Cardiac fibroblast (primary cell): ENCODE data around the gene TMPRSS9.
A peak's percentile ranks its signal among the peaks of the same experiment; 100 is the strongest.
"Not testable (repeated sequence)": the region's sequence is repeated elsewhere in the genome, so short reads cannot be mapped to it uniquely, and the experiment has no call there.

Experiments
- DNase-seq, 2 donors: peaks; one replicate each; pipeline versions ENCODE4 v3.0.0 to v3.0.0-alpha.2; 2010; ENCODE audit warnings: low read depth in 2 of 2
- H3K4me3 ChIP-seq, 2 donors: replicated peaks in 1 of 2; 1 replicate in 1 of 2; 2 replicates in 1 of 2; pipeline ENCODE4 v1.5.1; 2011; ENCODE audit warnings: low read depth in 2 of 2, low read length in 2 of 2, mild to moderate bottlenecking in 2 of 2, moderate library complexity in 1 of 2
- TF ChIP-seq, protein P1 (sequence below): IDR thresholded peaks from one replicate; pipeline ENCODE4 v1.5.1; 2011; ENCODE audit warnings: low read depth, mild to moderate bottlenecking, low read length, inconsistent platforms

TMPRSS9 gene

DNA sequence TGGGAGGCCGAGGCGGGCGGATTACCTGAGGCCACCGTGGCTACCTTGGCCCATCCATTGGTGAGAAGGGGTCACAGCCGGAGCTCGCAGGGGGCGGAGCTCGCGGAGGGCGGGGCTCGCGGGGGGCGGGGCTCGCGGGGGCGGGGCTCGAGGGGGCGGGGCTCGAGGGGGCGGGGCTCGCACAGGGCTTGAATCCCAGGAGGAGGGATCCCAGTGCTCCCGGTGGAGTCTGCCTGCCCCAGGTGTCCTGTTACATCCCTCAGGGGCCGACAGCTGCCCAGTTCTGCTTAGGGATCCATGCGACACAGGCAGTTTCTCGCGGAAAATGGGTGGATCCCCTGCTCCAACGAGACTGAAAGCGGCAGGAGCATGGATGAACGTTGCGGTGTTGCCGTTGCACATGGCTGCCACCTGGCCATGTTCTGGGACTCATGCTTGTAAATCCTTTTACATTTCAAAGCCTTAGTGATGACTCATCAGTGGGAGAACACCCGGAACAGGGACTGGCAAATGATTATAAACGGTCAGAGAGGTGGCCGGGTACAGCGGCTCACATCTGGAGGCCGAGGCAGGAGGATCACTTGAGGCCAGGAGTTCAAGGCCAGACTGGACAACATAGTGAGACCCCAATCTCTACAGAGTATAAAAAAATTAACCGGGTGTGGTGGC lies 25.1 kb downstream of the TMPRSS9 start:
- peak; percentile 58 to 85 for DNase-seq
- TF ChIP-seq, protein P1, sequence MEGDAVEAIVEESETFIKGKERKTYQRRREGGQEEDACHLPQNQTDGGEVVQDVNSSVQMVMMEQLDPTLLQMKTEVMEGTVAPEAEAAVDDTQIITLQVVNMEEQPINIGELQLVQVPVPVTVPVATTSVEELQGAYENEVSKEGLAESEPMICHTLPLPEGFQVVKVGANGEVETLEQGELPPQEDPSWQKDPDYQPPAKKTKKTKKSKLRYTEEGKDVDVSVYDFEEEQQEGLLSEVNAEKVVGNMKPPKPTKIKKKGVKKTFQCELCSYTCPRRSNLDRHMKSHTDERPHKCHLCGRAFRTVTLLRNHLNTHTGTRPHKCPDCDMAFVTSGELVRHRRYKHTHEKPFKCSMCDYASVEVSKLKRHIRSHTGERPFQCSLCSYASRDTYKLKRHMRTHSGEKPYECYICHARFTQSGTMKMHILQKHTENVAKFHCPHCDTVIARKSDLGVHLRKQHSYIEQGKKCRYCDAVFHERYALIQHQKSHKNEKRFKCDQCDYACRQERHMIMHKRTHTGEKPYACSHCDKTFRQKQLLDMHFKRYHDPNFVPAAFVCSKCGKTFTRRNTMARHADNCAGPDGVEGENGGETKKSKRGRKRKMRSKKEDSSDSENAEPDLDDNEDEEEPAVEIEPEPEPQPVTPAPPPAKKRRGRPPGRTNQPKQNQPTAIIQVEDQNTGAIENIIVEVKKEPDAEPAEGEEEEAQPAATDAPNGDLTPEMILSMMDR, result no peak
- no peak overlapping the region for H3K4me3 ChIP-seq

DNA sequence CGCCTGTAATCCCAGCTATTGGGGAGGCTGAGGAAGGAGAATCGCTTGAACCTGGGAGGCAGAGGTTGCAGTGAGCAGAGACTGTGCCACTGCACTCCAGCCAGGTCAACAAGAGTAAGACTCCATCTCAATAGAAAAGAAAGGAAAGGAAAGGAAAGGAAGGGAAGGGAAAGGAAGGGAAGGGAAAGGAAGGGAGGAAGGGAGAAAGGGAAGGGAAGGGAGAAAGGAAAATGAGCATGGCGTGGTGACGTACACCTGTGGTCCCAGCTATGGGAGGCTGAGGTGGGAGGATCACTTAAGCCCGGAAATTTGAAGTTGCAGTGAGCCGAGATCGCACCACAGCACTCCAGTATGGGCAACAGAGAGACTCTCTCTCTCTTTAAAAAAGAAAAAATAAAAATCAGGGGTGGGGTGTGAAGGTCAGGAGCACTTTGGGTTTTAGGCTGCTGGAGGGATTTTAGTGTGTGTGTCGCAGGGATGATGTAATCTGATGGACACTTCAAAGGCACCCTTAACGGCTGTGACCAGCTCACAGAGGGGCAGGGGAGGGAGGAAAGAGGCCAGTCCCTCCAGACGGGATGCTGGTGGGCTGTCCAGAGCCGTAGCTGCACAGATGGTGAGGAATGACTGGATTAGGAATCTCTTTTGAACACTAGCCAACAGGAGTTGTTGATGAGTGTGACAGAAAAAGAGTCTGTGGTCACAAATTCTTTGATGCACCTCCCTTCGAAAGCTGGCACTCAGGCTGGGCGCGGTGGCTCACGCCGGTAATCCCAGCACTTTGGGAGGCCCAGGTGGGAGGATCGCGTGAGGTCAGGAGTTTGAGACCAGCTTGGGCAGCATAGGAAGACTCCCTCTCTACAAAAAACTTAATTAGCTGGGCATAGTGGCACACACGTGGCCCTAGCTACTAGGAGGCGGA lies 27.6 kb downstream of the TMPRSS9 start:
- H3K4me3 ChIP-seq, result no peak overlapping the region
- no peak for DNase-seq
- TF ChIP-seq, protein P1, result no peak

DNA sequence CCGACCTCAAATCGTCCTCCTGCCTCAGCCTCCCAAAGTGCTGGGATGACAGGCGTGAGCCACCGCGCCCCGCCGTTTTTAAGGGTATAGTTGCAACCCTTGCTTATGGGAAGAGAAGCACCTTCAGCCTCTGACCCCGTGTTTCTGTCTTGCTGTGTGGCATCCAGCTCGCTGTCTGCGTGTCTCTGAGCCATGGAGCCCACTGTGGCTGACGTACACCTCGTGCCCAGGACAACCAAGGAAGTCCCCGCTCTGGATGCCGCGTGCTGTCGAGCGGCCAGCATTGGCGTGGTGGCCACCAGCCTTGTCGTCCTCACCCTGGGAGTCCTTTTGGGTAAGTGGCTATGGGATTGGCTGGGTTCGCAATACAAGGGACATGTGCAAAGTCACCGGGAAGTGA lies 29.5 kb downstream of the TMPRSS9 start:
- H3K4me3 ChIP-seq, result no peak overlapping the region
- DNase-seq, result no peak
- TF ChIP-seq, protein P1, result no peak

DNA sequence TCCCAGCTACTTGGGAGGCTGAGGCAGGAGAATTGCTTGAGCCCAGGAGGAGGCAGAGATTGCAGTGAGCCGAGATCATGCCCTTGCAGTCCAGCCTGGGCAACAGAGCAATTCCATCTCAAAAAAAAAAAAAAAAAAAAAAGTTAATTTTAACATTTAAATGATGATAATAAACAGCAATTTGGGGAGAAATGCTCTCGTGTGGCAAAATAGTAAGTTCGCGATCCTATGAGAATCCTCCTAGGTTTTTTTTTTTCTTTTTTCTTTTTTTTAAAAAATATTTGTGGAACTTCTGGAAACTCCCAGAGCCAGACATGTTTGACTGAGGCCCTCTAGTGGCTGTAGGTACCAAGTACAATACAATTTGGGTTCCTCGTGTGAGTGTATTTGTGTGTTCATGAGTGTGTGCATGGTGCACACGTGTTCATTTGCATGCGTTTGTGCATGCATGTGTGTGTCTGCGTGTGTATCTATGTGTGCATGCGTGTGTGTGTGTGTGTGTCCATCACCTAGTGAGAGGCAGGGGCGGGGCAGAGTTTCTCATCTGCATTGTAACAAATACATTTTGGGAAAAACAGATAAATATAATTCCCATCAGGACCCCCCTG lies 31.2 kb downstream of the TMPRSS9 start:
- no peak overlapping the region for H3K4me3 ChIP-seq
- TF ChIP-seq, protein P1, result peak; percentile 74
- DNase-seq, result peak; percentile 82 to 87

DNA sequence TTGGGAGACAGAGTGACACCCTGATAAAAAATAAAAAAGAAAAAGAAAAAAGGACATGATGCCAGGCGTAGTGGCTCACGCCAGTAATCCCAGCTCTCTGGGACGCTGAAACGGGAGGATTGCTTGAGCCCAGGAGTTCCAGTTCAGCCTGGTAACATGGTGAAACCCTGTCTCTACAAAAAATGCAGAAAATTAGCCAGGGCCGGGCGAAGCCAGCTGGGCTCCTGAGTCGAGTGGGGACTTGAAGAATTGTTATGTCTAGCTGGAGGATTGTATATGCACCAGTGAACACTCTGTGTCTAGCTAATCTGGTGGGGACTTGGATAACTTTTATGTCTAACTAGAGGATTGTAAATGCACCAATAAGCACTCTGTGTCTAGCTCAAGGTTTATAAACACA lies 32.3 kb downstream of the TMPRSS9 start:
- no peak for DNase-seq
- H3K4me3 ChIP-seq, result no peak overlapping the region
- TF ChIP-seq, protein P1, result no peak

DNA sequence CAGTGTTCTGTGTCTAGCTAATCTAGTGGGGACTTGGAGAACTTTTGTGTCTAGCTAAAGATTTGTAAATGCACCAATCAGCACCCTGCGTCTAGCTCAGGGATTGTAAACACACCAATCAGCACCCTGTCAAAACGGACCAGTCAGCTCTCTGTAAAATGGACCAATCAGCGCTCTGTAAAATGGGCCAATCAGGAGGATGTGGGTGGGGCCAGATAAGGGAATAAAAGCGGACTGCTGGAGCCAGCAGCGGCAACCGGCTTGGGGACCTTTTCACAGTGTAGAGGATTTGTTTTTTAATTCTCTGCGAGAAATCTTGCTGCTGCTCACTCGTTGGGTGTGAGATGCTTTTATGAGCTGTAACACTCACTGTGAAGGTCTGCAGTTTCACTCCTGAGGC lies 32.8 kb downstream of the TMPRSS9 start:
- not testable (repeated sequence) for H3K4me3 ChIP-seq, DNase-seq

DNA sequence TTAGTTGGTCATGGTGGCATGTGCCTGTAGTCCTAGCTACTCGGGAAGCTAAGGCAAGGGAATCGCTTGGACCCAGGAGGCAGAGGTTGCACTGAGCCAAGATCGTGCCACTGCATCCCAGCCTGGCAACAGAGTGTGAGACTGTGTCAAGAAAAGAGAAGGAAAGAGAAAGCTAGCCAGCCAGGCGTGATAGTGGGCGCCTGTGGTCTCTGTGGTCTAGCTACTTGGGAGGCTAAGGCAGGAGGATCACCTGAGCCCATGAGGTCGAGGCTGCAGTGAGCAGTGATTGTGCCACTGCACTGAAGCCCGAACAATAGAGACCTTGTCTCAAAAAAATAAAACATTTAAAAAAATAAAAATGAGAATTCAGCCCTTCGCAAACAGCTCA lies 34.0 kb downstream of the TMPRSS9 start:
- no peak for DNase-seq
- H3K4me3 ChIP-seq, result no peak overlapping the region
- TF ChIP-seq, protein P1, result no peak
